ENCODE data around the gene MTX2.

GRCh38 chr2:176234156-176234555 is 35.1 kb upstream of the MTX2 start:
- TF ChIP-seq EZH2 (IDR thresholded peaks at IDR 0.05; ENCODE audit: insufficient read depth, poor library complexity, severe bottlenecking) (no peak), EZH2phosphoT487 (IDR thresholded peaks at IDR 0.05; ENCODE audit: insufficient read depth, low read depth) (no peak)
